Transverse colon (tissue), 4 donors: Measurements from ENCODE around the gene MYG1.

Source experiments
- CTCF ChIP-seq, 5 experiments: fragments of 200-600 bp in 3 of 5; fragments of 450-650 bp in 2 of 5; sonication (generic) in 3 of 5; IDR thresholded peaks; 1 replicate in 2 of 5; 2 replicates in 3 of 5; pipeline ENCODE4 v1.5.1; 2016 to 2017; ENCODE audit warnings: antibody characterized with exemption in 5 of 5, inconsistent platforms in 3 of 5, mild to moderate bottlenecking in 2 of 5, moderate library complexity in 1 of 5
- POLR2AphosphoS5 ChIP-seq, 3 donors: sonication (generic); formaldehyde crosslinking; IDR thresholded peaks; one replicate each; pipeline ENCODE4 v1.6.1; 2016; ENCODE audit warnings: antibody characterized with exemption in 3 of 3

DNA sequence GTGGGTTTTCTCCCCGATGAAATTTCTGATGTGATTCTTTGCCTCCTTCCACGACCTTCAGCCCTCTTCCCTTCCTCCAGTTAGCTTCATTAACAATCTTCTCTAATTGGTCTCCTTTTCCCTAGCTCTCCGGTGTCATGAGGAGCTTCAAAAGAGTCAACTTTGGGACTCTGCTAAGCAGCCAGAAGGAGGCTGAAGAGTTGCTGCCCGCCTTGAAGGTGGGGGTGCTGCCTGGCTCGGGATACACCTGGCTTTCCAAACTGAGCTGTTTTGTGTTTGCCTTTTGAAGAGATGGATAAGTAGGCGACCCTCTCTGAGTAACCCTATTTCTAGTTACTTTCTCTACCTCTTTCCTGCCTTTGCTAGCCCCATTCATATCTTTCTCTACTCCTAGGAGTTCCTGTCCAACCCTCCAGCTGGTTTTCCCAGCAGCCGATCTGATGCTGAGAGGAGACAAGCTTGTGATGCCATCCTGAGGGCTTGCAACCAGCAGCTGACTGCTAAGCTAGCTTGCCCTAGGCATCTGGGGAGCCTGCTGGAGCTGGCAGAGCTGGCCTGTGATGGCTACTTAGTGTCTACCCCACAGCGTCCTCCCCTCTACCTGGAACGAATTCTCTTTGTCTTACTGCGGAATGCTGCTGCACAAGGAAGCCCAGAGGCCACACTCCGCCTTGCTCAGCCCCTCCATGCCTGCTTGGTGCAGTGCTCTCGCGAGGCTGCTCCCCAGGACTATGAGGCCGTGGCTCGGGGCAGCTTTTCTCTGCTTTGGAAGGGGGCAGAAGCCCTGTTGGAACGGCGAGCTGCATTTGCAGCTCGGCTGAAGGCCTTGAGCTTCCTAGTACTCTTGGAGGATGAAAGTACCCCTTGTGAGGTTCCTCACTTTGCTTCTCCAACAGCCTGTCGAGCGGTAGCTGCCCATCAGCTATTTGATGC, 30.6 kb upstream of the MYG1 start:
- TF ChIP-seq CTCF (IDR thresholded peaks at IDR 0.05) (no peak), POLR2AphosphoS5 (IDR thresholded peaks at IDR 0.05) (no peak)
